Tibial nerve (tissue), 4 donors: ENCODE measurements around the gene CORO1A. TPM values are rescaled to one million over a fixed set of nuclear protein-coding genes. Genes with fewer than 3 reads are reported as not detected.
"Not testable (repeated sequence)": the region's sequence is repeated elsewhere in the genome, so short reads cannot be mapped to it uniquely, and the experiment has no call there.

Source experiments
- DNase-seq, 2 donors: peaks; one replicate each; pipeline ENCODE4 v3.0.0-alpha.2; 2019; ENCODE audit warnings: low spot score in 2 of 2
- H3K27ac ChIP-seq, 4 donors: fragments of 200-600 bp; sonication (generic) in 3 of 4; one replicate each; pipeline ENCODE4 v1.5.1; 2017 to 2019; ENCODE audit warnings: mild to moderate bottlenecking in 1 of 4
- H3K27me3 ChIP-seq, 2 donors: fragments of 200-600 bp; sonication (generic) in 1 of 2; one replicate each; pipeline versions ENCODE4 v1.5.1 to v1.6.0; 2017 to 2019
- H3K36me3 ChIP-seq, 3 donors: fragments of 200-600 bp; sonication (generic); one replicate each; pipeline ENCODE4 v1.5.1; 2018 to 2019
- H3K4me1 ChIP-seq, 4 donors: fragments of 200-600 bp; sonication (generic) in 3 of 4; one replicate each; pipeline ENCODE4 v1.5.1; 2017 to 2019
- H3K4me3 ChIP-seq, 4 donors: fragments of 200-600 bp; sonication (generic) in 3 of 4; one replicate each; pipeline ENCODE4 v1.5.1; 2017 to 2019; ENCODE audit warnings: mild to moderate bottlenecking in 1 of 4, moderate library complexity in 1 of 4
- H3K9me3 ChIP-seq, 4 donors: fragments of 200-600 bp; sonication (generic) in 3 of 4; one replicate each; pipeline ENCODE4 v1.5.1; 2017 to 2019
- WGBS, 2 donors: methylation state at CpG; one replicate each; pipeline ENCODE4 v1.1.5; 2018; 5-methylcytosine and 5-hydroxymethylcytosine counted together
- small RNA-seq: library from RNA; depleted of rRNA; stranded (forward); fragments of <200 nt; gene quantifications from one replicate; pipeline ENCODE3, GENCODE V24; 2016
- total RNA-seq, 4 donors: library from RNA; depleted of rRNA; stranded (reverse); fragments of >200 nt; gene quantifications; one replicate each; pipeline ENCODE4 v1.1.0, GENCODE V29; 2016

Gene CORO1A
- total RNA-seq, 4 donors from 2014 or later = 35.0 to 66.9 (median 47.1) TPM

DNA sequence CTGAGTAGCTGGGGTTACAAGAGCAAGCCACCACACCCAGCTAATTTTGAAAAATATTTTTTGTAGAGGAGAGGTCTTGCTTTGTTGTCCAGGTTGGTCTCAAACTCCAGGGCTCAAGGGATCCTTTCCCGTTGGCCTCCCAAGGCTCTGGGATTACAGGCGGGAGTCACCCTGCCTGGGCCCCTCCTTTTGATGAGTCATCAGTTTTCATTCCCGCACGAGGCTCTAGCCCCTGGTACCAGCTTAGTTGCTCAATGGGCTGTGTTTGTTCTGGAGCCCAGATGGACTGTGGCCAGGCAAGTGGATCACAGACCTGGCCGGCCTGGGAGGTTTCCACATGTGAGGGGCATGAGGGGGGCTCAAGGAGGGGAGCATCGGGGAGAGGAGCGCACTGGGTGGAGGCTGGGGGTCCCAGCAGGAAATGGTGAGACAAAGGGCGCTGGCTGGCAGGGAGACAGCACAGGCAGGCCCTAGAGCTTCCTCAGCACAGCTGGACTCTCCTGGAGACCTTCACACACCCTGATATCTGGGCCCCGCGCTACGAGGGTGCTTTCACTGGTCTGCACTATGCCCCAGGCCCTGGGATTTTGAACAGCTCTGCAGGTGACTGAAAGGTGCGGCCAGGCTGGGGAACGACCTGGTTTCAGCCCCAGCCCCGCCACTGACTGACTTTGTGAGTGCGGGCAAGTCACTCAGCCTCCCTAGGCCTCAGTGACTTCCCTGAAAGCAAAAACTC, 16.4 kb downstream of the CORO1A start:
- no CpG with 5 or more reads among the region's 15 CpGs for WGBS, 2 donors
- H3K4me3 ChIP-seq, H3K9me3 ChIP-seq, DNase-seq, H3K36me3 ChIP-seq, H3K27me3 ChIP-seq, H3K27ac ChIP-seq, H3K4me1 ChIP-seq: not testable (repeated sequence)

DNA sequence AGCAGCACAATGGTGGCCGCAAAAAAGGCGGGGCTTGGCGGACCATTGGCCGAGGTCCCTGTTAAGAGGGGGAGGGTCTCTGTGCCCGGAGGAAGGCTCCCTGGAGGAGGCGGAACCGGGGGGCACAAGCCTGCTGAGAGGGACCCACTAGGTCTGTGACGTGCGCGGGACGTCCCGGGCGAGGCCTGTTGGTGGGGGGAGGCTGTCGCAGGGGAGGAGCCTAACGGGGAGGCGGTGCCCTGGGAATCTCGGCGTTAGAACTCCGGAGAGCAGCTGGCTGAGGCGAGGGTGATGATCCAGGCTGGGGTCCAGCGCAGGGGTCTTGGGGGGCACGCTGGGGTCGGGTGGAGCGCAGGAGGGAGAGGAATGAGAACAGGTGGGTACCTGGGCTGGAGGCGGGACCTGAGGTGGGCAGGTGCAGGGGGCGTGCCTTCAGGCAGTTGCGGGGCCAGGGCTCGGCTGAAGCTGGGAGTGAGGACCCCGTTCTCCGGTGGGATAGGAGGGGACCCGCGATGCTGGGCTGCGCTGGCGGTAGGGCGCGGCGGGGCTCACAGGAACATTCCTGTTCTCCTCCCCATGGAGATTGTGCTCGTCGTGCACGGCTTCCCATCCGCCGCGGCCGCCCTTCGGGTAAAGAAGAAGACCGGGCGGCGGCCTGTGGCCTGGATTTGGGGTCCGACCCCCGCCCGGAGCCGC, 22.3 kb downstream of the CORO1A start:
- H3K4me3 ChIP-seq = peak overlapping the region; percentile 26 to 54 (median 52)
- H3K27me3 ChIP-seq, H3K4me1 ChIP-seq, H3K9me3 ChIP-seq, H3K36me3 ChIP-seq, H3K27ac ChIP-seq: not testable (repeated sequence)
- 0% methylated on average over 10 to 11 of the region's 52 CpGs for WGBS, 2 donors
- DNase-seq = peak in 1 of 2 donors; percentile 7

DNA sequence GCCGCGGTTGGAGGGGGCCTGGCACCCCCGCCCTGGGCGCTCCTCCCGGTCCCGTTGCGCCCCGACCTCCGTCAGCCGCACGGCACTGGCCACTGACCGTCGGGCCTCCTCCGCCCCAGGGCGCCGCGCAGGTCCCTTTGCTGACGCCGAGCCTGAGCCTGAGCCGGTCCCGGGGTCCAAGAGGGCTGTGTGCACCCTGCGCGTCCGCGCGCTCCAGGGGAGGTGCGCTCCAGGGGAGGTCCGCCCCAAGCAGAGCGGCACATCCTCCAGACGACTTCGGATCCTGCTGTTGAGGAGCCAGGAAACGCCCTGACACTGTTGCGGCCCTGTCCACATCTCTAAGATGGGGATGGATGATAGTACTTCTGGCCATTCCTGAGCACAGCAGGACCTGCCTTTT, 22.9 kb downstream of the CORO1A start:
- no CpG with 5 or more reads among the region's 33 CpGs for WGBS, 2 donors
- not testable (repeated sequence) for H3K27me3 ChIP-seq, H3K9me3 ChIP-seq, H3K4me1 ChIP-seq, DNase-seq, H3K27ac ChIP-seq, H3K36me3 ChIP-seq
- H3K4me3 ChIP-seq = peak overlapping the region; percentile 26 to 54 (median 52)

DNA sequence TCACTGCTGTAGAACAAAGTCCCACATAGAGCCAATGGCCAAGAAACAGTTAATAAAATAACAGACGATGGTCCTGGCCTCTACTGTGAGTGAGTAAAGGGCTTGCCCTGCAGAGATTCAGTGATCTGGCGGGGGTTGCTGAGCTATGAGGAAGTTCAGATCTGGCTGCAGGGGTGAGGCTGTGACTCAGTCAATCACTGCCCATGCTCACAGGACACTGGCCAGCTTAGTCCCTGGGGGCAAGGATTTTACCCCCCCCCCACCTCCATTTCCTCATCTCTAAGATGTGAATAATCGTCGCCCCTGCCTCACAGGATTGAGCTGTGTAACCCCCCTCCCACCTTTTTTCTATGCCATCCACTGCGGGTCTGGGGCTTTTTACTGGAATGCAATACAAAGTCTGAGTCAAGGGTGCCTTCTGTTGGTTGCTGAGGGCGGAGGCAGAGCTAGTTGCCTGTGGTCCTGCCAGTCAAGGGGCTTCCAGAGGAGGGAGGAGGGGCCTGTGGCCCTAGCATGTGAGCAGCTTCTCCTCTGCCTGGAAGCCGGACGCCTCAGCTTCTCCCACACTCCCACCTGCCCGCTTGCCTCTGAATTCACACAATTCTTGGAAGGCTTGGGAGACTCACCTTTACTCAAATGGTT, 23.8 kb downstream of the CORO1A start:
- WGBS, 2 donors = 0% methylated on average over 1 of the region's 9 CpGs; no CpG with 5 or more reads in 1 of the 2 donors
- H3K9me3 ChIP-seq, H3K27me3 ChIP-seq, H3K36me3 ChIP-seq, H3K27ac ChIP-seq, H3K4me3 ChIP-seq, H3K4me1 ChIP-seq, DNase-seq: not testable (repeated sequence)

DNA sequence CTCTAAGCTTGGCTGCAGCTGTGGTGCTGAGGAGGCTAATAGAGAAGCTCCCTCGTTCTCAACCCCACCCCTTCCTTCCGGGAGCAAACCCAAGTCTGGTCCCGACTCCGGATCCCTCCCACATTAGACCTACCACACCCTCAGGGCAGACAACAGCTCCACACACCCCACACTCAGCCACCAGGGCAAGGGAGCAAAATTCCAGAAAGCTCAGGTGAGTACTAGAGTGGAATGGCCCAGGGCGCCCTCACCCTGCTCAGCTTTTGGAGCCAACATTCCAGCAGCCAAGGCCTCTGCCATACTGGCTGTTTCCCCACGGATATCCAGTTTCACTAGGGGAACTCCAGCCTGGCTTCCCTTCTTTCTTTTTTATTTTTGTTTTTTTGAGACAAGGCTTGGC, 25.6 kb downstream of the CORO1A start:
- peak in 1 of 2 donors; percentile 19 for DNase-seq
- not testable (repeated sequence) for H3K27me3 ChIP-seq, H3K9me3 ChIP-seq, H3K4me1 ChIP-seq, H3K36me3 ChIP-seq, H3K4me3 ChIP-seq, H3K27ac ChIP-seq
- 0 to 17% methylated on average over 1 to 2 of the region's 6 CpGs for WGBS, 2 donors

DNA sequence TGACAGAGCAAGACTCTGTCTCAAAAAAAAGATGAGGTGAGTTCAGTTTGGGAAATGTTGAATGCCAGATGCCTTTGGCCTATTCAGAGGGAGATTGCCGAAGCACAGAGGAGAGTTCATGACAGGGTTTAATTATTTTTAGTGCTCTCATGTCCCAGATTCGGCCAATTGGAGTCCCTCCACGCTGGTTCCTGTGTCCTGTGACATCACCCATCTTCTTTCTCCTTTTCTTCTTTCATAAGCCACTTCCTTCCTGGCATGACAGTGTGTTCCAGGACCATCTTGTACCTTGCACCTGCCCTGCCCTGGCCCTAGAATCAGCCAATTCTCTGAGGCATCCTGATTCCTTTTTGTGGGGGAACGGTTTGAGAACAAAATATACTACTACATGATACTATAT, 28.0 kb downstream of the CORO1A start:
- H3K9me3 ChIP-seq, H3K36me3 ChIP-seq, H3K4me3 ChIP-seq, H3K27me3 ChIP-seq, H3K27ac ChIP-seq, DNase-seq, H3K4me1 ChIP-seq: not testable (repeated sequence)
- WGBS, 2 donors = no CpG with 5 or more reads among the region's 4 CpGs

DNA sequence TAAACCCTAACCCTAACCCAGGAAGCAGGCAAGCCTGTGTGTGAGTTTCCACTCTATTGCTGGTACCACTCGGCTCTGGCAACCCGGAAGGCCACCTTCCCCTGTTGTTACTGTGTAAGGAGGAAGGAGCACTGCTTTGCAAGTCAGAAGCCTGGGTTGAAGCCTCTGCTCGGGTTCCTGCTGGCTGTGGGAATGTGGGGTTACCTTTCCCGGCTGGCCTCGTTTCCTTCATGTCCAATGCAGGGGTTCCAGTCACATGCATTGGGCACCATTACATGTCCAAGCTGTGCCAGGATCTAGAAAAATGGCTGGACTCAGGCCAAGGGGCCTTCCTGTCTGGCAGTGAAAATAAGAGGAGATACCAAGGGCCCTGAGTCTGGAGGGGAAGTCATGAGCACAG, 33.7 kb downstream of the CORO1A start:
- DNase-seq = peak in 1 of 2 donors; percentile 8
- WGBS, 2 donors = 87 to 100% methylated on average over 1 to 3 of the region's 5 CpGs
- not testable (repeated sequence) for H3K4me1 ChIP-seq, H3K4me3 ChIP-seq, H3K27me3 ChIP-seq, H3K36me3 ChIP-seq, H3K9me3 ChIP-seq, H3K27ac ChIP-seq

Small RNAs within 50 kb of the gene (small RNA-seq; reads per million reads assigned to genes)
- gene AC106782.4 = not detected

Other genes with a start within 250 kb of the CORO1A start
- 100 to 1,000 TPM in 2 of 4 donors, 10 to 100 TPM in 2; 83.1 to 144 (median 103) TPM for gene TMEM219, start 221.5 kb upstream of the CORO1A start, total RNA-seq
- 10 to 100 TPM; 51.3 to 88.8 (median 66.0) TPM for gene TAOK2, start 209.7 kb upstream of the CORO1A start, total RNA-seq
- gene HIRIP3, start 188.0 kb upstream of the CORO1A start, total RNA-seq = 10 to 100 TPM; 12.6 to 26.7 (median 22.6) TPM
- gene INO80E, start 187.4 kb upstream of the CORO1A start, total RNA-seq = 10 to 100 TPM; 36.6 to 60.4 (median 51.6) TPM
- gene DOC2A, start 172.6 kb upstream of the CORO1A start, total RNA-seq = 1 to 10 TPM in 2 of 4 donors, under 1 TPM in 2; 0.44 to 4.2 (median 1.7) TPM
- not detected for gene C16orf92, start 160.4 kb upstream of the CORO1A start, total RNA-seq
- not detected for gene TLCD3B, start 152.3 kb upstream of the CORO1A start, total RNA-seq
- gene ALDOA, start 117.8 kb upstream of the CORO1A start, total RNA-seq = 100 to 1,000 TPM; 474 to 649 (median 487) TPM
- gene PPP4C, start 107.6 kb upstream of the CORO1A start, total RNA-seq = 10 to 100 TPM; 21.1 to 54.3 (median 34.3) TPM
- gene TBX6, start 91.7 kb upstream of the CORO1A start, total RNA-seq = 1 to 10 TPM in 1 of 4 donors, under 1 TPM in 2, not detected in 1; 0.66 to 1.5 (median 0.84) TPM
- 100 to 1,000 TPM in 2 of 4 donors, 10 to 100 TPM in 2; 81.9 to 197 (median 122) TPM for gene YPEL3, start 87.4 kb upstream of the CORO1A start, total RNA-seq
- 1 to 10 TPM; 2.8 to 5.2 (median 4.6) TPM for gene GDPD3, start 70.1 kb upstream of the CORO1A start, total RNA-seq
- 10 to 100 TPM; 65.5 to 93.0 (median 79.5) TPM for gene MAPK3, start 60.4 kb upstream of the CORO1A start, total RNA-seq
- 100 to 1,000 TPM; 218 to 491 (median 322) TPM for gene BOLA2B, start 10.1 kb downstream of the CORO1A start, total RNA-seq
- gene SLX1A, start 10.3 kb downstream of the CORO1A start, total RNA-seq = 10 to 100 TPM; 45.7 to 68.7 (median 52.8) TPM
- 10 to 100 TPM in 3 of 4 donors, 1 to 10 TPM in 1; 9.8 to 55.3 (median 32.9) TPM for gene SULT1A3, start 15.7 kb downstream of the CORO1A start, total RNA-seq
- 1 to 10 TPM; 5.1 to 9.6 (median 7.4) TPM for gene NPIPB13, start 64.9 kb downstream of the CORO1A start, total RNA-seq
- 10 to 100 TPM; 31.8 to 42.7 (median 36.1) TPM for gene CD2BP2, start 171.7 kb downstream of the CORO1A start, total RNA-seq
- gene TBC1D10B, start 186.9 kb downstream of the CORO1A start, total RNA-seq = 10 to 100 TPM; 25.6 to 52.2 (median 31.1) TPM
- gene MYL11, start 191.2 kb downstream of the CORO1A start, total RNA-seq = not detected
- gene SEPTIN1, start 199.0 kb downstream of the CORO1A start, total RNA-seq = 1 to 10 TPM in 3 of 4 donors, not detected in 1; 1.4 to 4.8 (median 3.6) TPM
- gene ZNF48, start 211.8 kb downstream of the CORO1A start, total RNA-seq = 1 to 10 TPM; 5.5 to 7.5 (median 7.3) TPM
- gene ZNF771, start 224.0 kb downstream of the CORO1A start, total RNA-seq = 10 to 100 TPM; 35.8 to 48.2 (median 43.0) TPM
- gene DCTPP1, start 246.4 kb downstream of the CORO1A start, total RNA-seq = 10 to 100 TPM; 12.1 to 20.7 (median 16.1) TPM